Prostate gland (tissue), 2 donors: ENCODE data around the gene RPTOR. TPM values are rescaled to one million over a fixed set of nuclear protein-coding genes. Genes with fewer than 3 reads are reported as not detected.

Experiments used
- DNase-seq: peaks from one replicate; pipeline ENCODE4 v3.0.0-alpha.2; 2019; ENCODE audit warnings: low spot score
- H3K27ac ChIP-seq, 2 donors: fragments of 200-600 bp; sonication (generic); 2 replicates each; pipeline ENCODE4 v1.5.1; 2017 to 2019
- H3K27me3 ChIP-seq: fragments of 200-600 bp; sonication (generic); replicated peaks from 2 replicates; pipeline ENCODE4 v1.5.1; 2019; ENCODE audit not compliant: insufficient read depth
- H3K36me3 ChIP-seq, 2 donors: fragments of 200-600 bp; sonication (generic); 1 replicate in 1 of 2; 2 replicates in 1 of 2; pipeline versions ENCODE4 v1.5.1 to v1.8.1; 2017 to 2019
- H3K4me1 ChIP-seq: fragments of 200-600 bp; sonication (generic); replicated peaks from 2 replicates; pipeline ENCODE4 v1.5.1; 2019
- H3K4me3 ChIP-seq, 2 donors: fragments of 200-600 bp; sonication (generic); 2 replicates each; pipeline ENCODE4 v1.5.1; 2017 to 2019
- H3K9me3 ChIP-seq: fragments of 200-600 bp; sonication (generic); 2 replicates; pipeline ENCODE4 v1.5.1; 2017
- CTCF ChIP-seq, 4 experiments: fragments of 200-600 bp in 2 of 4; fragments of 450-650 bp in 2 of 4; sonication (generic) in 2 of 4; IDR thresholded peaks; 1 replicate in 3 of 4; 2 replicates in 1 of 4; pipeline ENCODE4 v1.5.1; 2016 to 2019; ENCODE audit warnings: antibody characterized with exemption in 4 of 4, mild to moderate bottlenecking in 2 of 4, moderate library complexity in 2 of 4
- POLR2A ChIP-seq: fragments of 450-650 bp; IDR thresholded peaks from one replicate; pipeline ENCODE4 v1.6.1; 2016; ENCODE audit warnings: antibody characterized with exemption, mild to moderate bottlenecking
- POLR2AphosphoS5 ChIP-seq: sonication (generic); formaldehyde crosslinking; IDR thresholded peaks from one replicate; pipeline ENCODE4 v1.6.1; 2017; ENCODE audit warnings: antibody characterized with exemption
- WGBS: methylation state at CpG from one replicate; pipeline ENCODE4 v1.1.5; 2018; 5-methylcytosine and 5-hydroxymethylcytosine counted together
- intact Hi-C: fragments of 100-400 bp; cut with DNase I; formaldehyde crosslinking; loops from one replicate; pipeline ENCODE4 v1.14.2; 2022
- total RNA-seq, 2 donors: library from RNA; depleted of rRNA; stranded (reverse); fragments of >200 nt; gene quantifications; one replicate each; pipeline ENCODE4 v1.1.0, GENCODE V29; 2016

RPTOR gene
- total RNA-seq, 2 donors from 2014 or later = 30.3 to 62.5 TPM

- no peaks in the 10 kb centered on the region for H3K9me3 ChIP-seq
- TF ChIP-seq POLR2AphosphoS5 (no peak), CTCF (IDR thresholded peaks at IDR 0.05) (no peak), POLR2A (no peak)
- WGBS = 87% methylated on average over 9 of the region's 9 CpGs
- H3K27ac ChIP-seq = no peak overlapping the region
- H3K27me3 ChIP-seq = no peaks in the 10 kb centered on the region
- no peak overlapping the region for H3K4me3 ChIP-seq
- no peak for DNase-seq
- intact Hi-C loops = no loop called here
- H3K4me1 ChIP-seq = no peaks in the 10 kb centered on the region
- no peaks in the 10 kb centered on the region for H3K36me3 ChIP-seq
Measured at GRCh38 chr17:80499560-80499959, 45.1 kb upstream of the RPTOR start.

GRCh38 chr17:80499961-80500665 lies 44.5 kb upstream of the RPTOR start:
- 75% methylated on average over 22 of the region's 22 CpGs for WGBS
- Histone ChIP-seq H3K36me3 (no peaks in the 10 kb centered on the region), H3K27me3 (no peaks in the 10 kb centered on the region), H3K4me1 (no peaks in the 10 kb centered on the region), H3K9me3 (no peaks in the 10 kb centered on the region), H3K27ac (no peak overlapping the region), H3K4me3 (no peak overlapping the region)
- TF ChIP-seq POLR2AphosphoS5 = no peak
- TF ChIP-seq POLR2A = no peak
- TF ChIP-seq CTCF (IDR thresholded peaks at IDR 0.05) = no peak
- no peak for DNase-seq
- intact Hi-C loops = no loop called here

GRCh38 chr17:80501741-80502577 lies 42.7 kb upstream of the RPTOR start:
- whole genome bisulfite sequencing = 71% methylated on average over 24 of the region's 24 CpGs
- Histone ChIP-seq H3K4me3 (no peak overlapping the region), H3K27ac (no peak overlapping the region), H3K4me1 (no peaks in the 10 kb centered on the region), H3K27me3 (no peaks in the 10 kb centered on the region), H3K36me3 (no peaks in the 10 kb centered on the region), H3K9me3 (no peaks in the 10 kb centered on the region)
- TF ChIP-seq POLR2AphosphoS5 (no peak), CTCF (IDR thresholded peaks at IDR 0.05) (no peak), POLR2A (no peak)
- no peak for DNase-seq
- intact Hi-C loops = no loop called here

GRCh38 chr17:80502578-80502877 lies 42.1 kb upstream of the RPTOR start:
- WGBS = 94% methylated on average over 5 of the region's 5 CpGs
- no peaks in the 10 kb centered on the region for H3K4me1 ChIP-seq
- DNase-seq = no peak
- intact Hi-C loops = no loop called here
- H3K27ac ChIP-seq = no peak overlapping the region
- H3K4me3 ChIP-seq = no peak overlapping the region
- H3K9me3 ChIP-seq = no peaks in the 10 kb centered on the region
- no peaks in the 10 kb centered on the region for H3K36me3 ChIP-seq
- no peaks in the 10 kb centered on the region for H3K27me3 ChIP-seq
- no peak for TF ChIP-seq POLR2A

- H3K9me3 ChIP-seq = no peaks in the 10 kb centered on the region
- H3K27me3 ChIP-seq = no peaks in the 10 kb centered on the region
- H3K4me3 ChIP-seq = no peak overlapping the region
- 79% methylated on average over 2 of the region's 2 CpGs for WGBS
- no peak for TF ChIP-seq CTCF (IDR thresholded peaks at IDR 0.05)
- TF ChIP-seq POLR2AphosphoS5 = no peak
- TF ChIP-seq POLR2A = no peak
- H3K36me3 ChIP-seq = no peaks in the 10 kb centered on the region
- no peaks in the 10 kb centered on the region for H3K4me1 ChIP-seq
- no peak for DNase-seq
- no peak overlapping the region for H3K27ac ChIP-seq
- intact Hi-C loops = no loop called here
Measured at GRCh38 chr17:80503031-80503430, 41.6 kb upstream of the RPTOR start.
